Smooth muscle cell of the coronary artery (primary cell): ENCODE measurements around the gene WASHC2A. TPM values are rescaled to one million over a fixed set of nuclear protein-coding genes. Genes with fewer than 3 reads are reported as not detected.

Source experiments
- total RNA-seq: library from RNA; depleted of rRNA; stranded (reverse); fragments of >200 nt; gene quantifications from 2 replicates; pipeline ENCODE4 v1.2.3, GENCODE V29; 2014; ENCODE audit warnings: low replicate concordance

WASHC2A gene, protein sequence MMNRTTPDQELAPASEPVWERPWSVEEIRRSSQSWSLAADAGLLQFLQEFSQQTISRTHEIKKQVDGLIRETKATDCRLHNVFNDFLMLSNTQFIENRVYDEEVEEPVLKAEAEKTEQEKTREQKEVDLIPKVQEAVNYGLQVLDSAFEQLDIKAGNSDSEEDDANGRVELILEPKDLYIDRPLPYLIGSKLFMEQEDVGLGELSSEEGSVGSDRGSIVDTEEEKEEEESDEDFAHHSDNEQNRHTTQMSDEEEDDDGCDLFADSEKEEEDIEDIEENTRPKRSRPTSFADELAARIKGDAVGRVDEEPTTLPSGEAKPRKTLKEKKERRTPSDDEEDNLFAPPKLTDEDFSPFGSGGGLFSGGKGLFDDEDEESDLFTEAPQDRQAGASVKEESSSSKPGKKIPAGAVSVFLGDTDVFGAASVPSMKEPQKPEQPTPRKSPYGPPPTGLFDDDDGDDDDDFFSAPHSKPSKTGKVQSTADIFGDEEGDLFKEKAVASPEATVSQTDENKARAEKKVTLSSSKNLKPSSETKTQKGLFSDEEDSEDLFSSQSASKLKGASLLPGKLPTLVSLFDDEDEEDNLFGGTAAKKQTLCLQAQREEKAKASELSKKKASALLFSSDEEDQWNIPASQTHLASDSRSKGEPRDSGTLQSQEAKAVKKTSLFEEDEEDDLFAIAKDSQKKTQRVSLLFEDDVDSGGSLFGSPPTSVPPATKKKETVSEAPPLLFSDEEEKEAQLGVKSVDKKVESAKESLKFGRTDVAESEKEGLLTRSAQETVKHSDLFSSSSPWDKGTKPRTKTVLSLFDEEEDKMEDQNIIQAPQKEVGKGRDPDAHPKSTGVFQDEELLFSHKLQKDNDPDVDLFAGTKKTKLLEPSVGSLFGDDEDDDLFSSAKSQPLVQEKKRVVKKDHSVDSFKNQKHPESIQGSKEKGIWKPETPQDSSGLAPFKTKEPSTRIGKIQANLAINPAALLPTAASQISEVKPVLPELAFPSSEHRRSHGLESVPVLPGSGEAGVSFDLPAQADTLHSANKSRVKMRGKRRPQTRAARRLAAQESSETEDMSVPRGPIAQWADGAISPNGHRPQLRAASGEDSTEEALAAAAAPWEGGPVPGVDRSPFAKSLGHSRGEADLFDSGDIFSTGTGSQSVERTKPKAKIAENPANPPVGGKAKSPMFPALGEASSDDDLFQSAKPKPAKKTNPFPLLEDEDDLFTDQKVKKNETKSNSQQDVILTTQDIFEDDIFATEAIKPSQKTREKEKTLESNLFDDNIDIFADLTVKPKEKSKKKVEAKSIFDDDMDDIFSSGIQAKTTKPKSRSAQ (N-terminal part only)
- 40.8 and 102 TPM in 2 replicates for total RNA-seq

DNA sequence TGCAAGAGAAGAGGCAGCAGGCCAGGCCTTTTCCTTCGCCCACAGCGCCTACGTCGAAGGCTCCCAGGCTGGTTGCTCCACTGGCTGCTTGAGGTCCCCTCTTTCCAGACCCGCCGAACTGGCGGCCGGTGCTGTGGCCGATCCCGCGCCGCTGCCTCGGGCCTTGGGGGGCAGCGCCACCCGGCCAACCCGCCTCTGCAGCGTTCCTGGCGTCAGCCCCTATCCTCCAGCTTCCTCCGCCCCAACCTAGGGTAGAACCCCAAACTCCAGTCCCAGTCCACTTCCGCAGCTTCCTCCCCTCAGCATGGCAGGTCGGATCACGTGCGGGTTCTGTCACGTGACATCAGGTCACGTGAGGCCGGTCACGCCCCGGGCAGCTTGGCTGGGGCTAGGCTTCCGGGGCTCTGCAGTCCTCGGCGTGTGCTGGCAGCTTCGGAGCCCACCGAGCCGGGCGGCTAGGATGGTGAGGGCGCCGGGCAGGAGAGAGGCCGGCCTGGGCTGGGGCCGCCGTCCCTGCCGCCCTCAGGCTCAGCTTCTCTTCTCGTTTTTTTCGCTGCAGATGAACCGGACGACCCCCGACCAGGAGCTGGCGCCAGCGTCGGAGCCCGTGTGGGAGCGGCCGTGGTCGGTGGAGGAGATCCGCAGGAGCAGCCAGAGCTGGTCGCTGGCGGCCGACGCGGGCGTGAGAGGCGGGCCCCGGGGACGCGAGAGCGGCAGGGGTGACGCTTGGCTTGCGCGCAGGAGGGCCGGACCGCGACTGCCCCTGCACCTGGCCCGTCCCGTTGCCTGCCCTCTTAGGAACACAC lies at the start of gene WASHC2A:
TSS of gene WASHC2A (plus strand) at position 409 of the 806 bp plus-strand sequence. CDS start at position 461, 52 bp downstream.

Other genes starting within 250 kb of the WASHC2A start
- 36.8 and 56.5 TPM in 2 replicates for gene PARG, start 125.9 kb upstream of the WASHC2A start, total RNA-seq
- 13.1 and 19.3 TPM in 2 replicates for gene TIMM23B, start 125.9 kb upstream of the WASHC2A start, total RNA-seq
- gene AGAP6, start 79.5 kb upstream of the WASHC2A start, total RNA-seq = 1.5 and 1.9 TPM in 2 replicates
- 0.12 and 1.1 TPM in 2 replicates for gene ASAH2, start 183.6 kb downstream of the WASHC2A start, total RNA-seq